GM19455 (cell line): ENCODE data around the gene SNX13.
A peak's percentile ranks its signal among the peaks of the same experiment; 100 is the strongest.

Experiments used
- ATAC-seq: cut with Tn5 transposase; IDR thresholded peaks from one replicate; pipeline ENCODE4 v1.9.1; 2021; ENCODE audit not compliant: unreplicated experiment

Gene SNX13, protein sequence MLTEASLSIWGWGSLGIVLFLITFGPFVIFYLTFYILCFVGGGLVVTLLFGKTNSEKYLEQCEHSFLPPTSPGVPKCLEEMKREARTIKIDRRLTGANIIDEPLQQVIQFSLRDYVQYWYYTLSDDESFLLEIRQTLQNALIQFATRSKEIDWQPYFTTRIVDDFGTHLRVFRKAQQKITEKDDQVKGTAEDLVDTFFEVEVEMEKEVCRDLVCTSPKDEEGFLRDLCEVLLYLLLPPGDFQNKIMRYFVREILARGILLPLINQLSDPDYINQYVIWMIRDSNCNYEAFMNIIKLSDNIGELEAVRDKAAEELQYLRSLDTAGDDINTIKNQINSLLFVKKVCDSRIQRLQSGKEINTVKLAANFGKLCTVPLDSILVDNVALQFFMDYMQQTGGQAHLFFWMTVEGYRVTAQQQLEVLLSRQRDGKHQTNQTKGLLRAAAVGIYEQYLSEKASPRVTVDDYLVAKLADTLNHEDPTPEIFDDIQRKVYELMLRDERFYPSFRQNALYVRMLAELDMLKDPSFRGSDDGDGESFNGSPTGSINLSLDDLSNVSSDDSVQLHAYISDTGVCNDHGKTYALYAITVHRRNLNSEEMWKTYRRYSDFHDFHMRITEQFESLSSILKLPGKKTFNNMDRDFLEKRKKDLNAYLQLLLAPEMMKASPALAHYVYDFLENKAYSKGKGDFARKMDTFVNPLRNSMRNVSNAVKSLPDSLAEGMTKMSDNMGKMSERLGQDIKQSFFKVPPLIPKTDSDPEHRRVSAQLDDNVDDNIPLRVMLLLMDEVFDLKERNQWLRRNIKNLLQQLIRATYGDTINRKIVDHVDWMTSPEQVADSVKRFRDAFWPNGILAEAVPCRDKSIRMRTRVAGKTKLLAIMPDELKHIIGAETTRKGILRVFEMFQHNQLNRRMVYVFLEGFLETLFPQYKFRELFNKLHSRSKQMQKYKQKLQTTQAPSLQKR

GRCh38 chr7:17940302-17940883 is at the start of gene SNX13:
TSS of gene SNX13 (minus strand) at chr7:17940494. CDS start at chr7:17940295, 199 bp downstream.
- ATAC-seq, result peak; percentile 94

GRCh38 chr7:17989546-17989945 is 49.3 kb upstream of the SNX13 start:
- ATAC-seq, result no peak

DNA sequence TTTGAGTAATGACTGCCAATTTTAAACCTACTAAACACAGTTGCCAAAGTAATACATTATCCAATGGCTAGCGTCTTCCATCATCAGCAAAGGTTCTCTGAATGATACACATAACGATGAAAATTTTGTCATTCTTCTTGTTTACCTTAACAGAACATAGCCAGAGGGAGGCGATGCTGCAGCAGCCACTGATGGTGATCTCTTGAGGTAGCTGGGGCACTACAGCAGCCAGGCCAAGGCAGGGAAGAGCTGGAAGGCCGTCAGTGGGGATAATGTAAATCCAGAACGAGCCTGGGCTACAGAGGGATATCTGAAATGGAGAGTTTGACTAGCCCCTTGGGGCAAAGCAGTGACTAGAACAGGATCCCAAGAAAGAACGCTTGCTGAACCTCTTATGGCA is 48.6 kb upstream of the SNX13 start:
- ATAC-seq, result no peak

- no peak for ATAC-seq
These were observed 47.8 kb upstream of the SNX13 start for GRCh38 chr7:17988141-17988540.

DNA sequence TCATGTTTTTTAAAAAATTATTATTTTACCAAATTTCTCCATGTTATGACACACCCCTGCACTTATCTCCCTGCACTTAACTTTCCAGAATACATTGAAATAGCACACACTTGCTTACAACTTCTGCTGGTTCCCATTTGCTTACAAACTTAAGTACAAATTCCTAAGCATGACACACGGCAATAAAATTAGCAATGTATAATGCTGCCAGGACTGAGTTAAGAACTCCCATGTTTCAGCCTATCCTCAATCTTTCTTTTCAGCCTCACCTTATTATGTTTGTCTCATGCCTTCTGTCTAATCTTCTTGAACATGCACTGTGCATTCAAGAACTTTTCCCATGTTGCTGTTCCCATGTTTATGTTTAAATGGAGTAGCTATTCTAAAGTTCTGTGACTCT is 46.6 kb upstream of the SNX13 start:
- ATAC-seq, result no peak

GRCh38 chr7:17985473-17986239 is 45.4 kb upstream of the SNX13 start:
- no peak for ATAC-seq

DNA sequence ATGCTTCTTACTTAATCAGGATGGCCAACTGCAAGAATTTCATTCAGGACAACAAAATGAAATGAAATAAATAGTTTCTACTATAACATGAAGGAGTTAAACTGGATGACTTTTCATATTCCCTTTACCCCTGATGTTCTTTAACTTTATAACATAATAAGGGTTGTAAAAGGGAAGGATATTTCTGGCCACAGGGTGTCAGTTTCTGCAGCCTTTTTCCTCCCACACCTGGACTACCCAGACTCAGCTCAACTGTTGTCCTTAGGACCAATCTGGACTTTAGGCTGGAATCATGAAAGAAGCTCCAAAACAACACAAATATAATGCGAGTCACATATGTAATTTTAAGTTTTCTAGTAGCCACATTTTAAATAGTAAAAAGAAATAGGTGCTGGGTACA is 44.0 kb upstream of the SNX13 start:
- no peak for ATAC-seq

GRCh38 chr7:17983221-17984062 is 43.1 kb upstream of the SNX13 start:
- no peak for ATAC-seq

- ATAC-seq, result no peak
These were observed 36.7 kb upstream of the SNX13 start for GRCh38 chr7:17976952-17977351.

DNA sequence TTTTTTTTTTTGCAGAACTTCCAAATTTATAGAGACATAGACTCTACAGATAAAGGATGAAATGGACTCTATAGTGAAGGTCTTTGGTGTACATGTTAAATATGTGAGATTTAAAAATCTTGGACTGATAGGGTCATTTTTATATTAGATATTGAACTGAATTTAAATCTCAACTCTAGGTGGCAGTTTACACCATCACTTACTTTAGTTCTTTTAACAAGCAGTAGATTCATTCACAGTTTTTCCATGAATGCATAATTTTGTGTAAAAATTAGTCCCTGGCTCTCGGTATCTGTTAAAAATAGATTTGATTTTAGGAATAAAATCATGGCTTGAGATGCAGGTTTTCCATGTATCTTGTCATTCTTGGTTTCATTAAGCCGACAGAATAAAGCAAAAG is 31.1 kb upstream of the SNX13 start:
- no peak for ATAC-seq

DNA sequence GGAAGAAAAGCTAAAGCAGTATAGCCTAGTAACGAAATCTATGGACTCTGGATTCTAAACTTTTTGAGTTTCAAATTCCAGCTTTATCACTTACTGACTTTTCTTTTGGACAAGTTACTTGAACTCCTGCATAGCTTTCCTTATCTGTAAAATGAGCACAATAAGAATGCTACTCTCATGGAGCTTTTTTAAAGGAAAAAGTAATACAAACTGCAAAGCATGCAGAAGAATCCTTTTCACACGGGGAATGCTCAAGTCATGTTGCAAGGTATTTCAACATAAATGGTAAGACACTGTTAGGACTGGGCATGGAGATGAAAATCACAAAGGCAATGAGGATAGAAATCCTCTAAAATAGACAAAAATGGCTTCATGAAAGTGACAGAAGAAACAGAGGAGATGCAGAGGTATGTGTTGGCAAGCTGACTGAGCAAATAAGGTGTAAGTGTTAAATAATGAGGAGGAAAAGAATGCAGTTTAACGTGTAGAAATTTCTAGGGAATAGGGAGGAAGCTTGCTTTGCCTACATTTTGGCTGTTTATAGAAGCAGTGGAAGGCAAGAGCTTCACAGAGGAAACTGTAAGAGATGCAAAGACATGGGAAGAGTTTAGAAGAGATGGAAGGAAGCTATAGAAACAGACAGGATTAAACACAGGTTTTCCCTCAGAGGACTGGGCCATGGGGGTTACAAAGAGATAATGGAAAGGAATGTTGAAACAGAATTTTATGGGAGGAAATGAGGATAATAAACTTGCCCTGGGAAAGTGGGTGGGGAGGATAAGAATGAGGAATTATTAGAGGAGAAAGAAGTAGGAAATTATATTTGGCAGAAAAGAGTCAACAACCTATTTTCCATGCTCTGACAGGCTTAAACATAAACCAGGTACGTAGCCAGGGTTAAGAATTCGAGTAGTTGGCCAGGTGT is 28.8 kb upstream of the SNX13 start:
- no peak for ATAC-seq

GRCh38 chr7:17966706-17967105 is 26.4 kb upstream of the SNX13 start:
- no peak for ATAC-seq

GRCh38 chr7:17965603-17966002 is 25.3 kb upstream of the SNX13 start:
- ATAC-seq, result no peak

DNA sequence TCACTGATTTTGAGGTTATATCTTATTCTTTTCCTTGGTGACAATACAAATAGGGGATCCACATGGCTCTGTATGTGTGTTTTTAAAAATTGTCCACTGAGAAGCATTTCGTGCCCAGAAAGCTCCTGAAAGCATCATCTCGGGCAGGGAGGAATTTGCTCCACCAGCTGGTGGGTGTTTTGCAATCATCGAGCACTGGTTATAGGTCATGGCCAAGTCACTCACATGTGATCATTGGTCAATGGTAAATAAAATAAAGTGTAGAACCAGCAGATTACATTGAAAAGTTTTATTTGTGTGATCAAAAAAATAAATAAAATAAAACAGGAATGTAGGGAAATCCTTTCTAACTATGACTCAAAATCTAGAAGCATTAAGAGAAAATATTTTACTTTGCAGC is 23.0 kb upstream of the SNX13 start:
- ATAC-seq, result no peak

- ATAC-seq, result no peak
These were observed 22.4 kb upstream of the SNX13 start for GRCh38 chr7:17962652-17963051.

DNA sequence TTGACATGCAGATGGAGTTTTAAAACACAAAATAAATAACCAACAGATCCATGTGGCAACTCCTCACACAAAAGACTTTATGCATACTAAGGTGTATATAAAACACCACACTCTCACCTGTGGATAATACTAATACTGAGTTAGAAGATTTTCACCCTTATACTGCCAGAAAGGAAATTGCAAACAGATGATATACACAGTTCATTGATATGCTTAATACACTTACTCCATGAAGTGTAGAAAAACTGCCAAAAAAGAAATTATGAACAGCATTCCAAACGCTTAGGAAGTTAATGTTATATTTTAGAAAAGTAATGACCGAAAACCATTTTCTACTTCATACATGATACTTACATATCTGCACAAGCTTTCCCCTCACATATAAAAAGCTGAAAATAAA is 17.6 kb upstream of the SNX13 start:
- no peak for ATAC-seq

GRCh38 chr7:17952387-17952786 is 12.1 kb upstream of the SNX13 start:
- ATAC-seq, result peak; percentile 100

GRCh38 chr7:17951742-17952254 is 11.5 kb upstream of the SNX13 start:
- no peak for ATAC-seq
